ENCODE measurements around the gene IREB2.

- no peak for TF ChIP-seq ZNF317 (CRISPR knock-in tag; IDR thresholded peaks at IDR 0.05; ENCODE audit: borderline replicate concordance, low read depth)
- no peak for TF ChIP-seq CTCF (IDR thresholded peaks at IDR 0.05)
- TF ChIP-seq JUN (CRISPR knock-in tag; IDR thresholded peaks at IDR 0.05): no peak
- no peak for TF ChIP-seq ZNF512 (CRISPR knock-in tag; IDR thresholded peaks at IDR 0.05; ENCODE audit: borderline replicate concordance)
- TF ChIP-seq AR (CRISPR knock-in tag; IDR thresholded peaks at IDR 0.05): no peak
Measured at GRCh38 chr15:78431955-78432354, 6.1 kb upstream of the IREB2 start.

Data from WTC11 (cell line).